HCT116 (cell line): ENCODE data around the gene TBC1D8. TPM values are rescaled to one million over a fixed set of nuclear protein-coding genes. Genes with fewer than 3 reads are reported as not detected.

ENCODE experiments used
- ATAC-seq: fragments of 200-7000 bp; cut with Tn5 transposase; 2 replicates; pipeline ENCODE4 v1.9.1; 2020; ENCODE audit warnings: mild to moderate bottlenecking, moderate library complexity
- BruUV-seq: library from RNA; stranded (reverse); fragments of 400-500 nt; replicated peaks from 2 replicates; lab custom pipeline; 2021; lab: Mats Ljungman, UMichigan
- CTCF ChIA-PET: fragments of 300-600 bp; sonication (Branson Sonifier 250); formaldehyde crosslinking; loops from one replicate; lab custom pipeline; 2021; ENCODE audit warnings: antibody characterized with exemption; lab: Charles Lee
- POLR2A ChIA-PET: fragments of 300-600, 350-600 bp; sonication (Branson Sonifier 250); formaldehyde crosslinking; loops from one replicate; lab custom pipeline; 2021; ENCODE audit warnings: antibody characterized with exemption; lab: Charles Lee
- RAD21 ChIA-PET, 2 experiments: fragments of 300-600 bp; sonication (Branson Sonifier 250); formaldehyde crosslinking; loops; one replicate each; lab custom pipeline; 2023; ENCODE audit warnings: low total read pairs in 2 of 2; ENCODE audit not compliant: uncharacterized antibody in 2 of 2, unreplicated experiment in 2 of 2, low non-redundant PET in 1 of 2; lab: Charles Lee
- DNase-seq: peaks from one replicate; pipeline ENCODE4 v3.0.0-alpha.2; 2010; ENCODE audit warnings: low read depth, low spot score
- H2AFZ ChIP-seq: fragments of 200-600 bp; shearing (Covaris generic), sonication (generic); 2 replicates; pipeline ENCODE4 v1.6.1; 2017; ENCODE audit warnings: low read depth, mixed run types, mixed read lengths, antibody characterized with exemption, low read length; ENCODE audit not compliant: poor library complexity, severe bottlenecking
- H3K27ac ChIP-seq: 2 replicates; pipeline ENCODE4 v1.5.1; 2012; ENCODE audit warnings: low read depth, low read length
- H3K27me3 ChIP-seq: fragments of 200-600 bp; sonication (generic); 2 replicates; pipeline ENCODE4 v1.6.1; 2016; ENCODE audit warnings: mixed run types, low read length, mixed read lengths; ENCODE audit not compliant: insufficient read depth
- H3K36me3 ChIP-seq, 2 experiments: fragments of 200-500 bp in 1 of 2; fragments of 200-600 bp in 1 of 2; sonication (Bioruptor generic) in 1 of 2; sonication (generic) in 1 of 2; 2 replicates each; pipeline versions ENCODE4 v1.5.1 to v1.6.1; 2014 to 2016; ENCODE audit warnings: low read length in 2 of 2, inconsistent platforms in 1 of 2, mixed read lengths in 1 of 2, mixed run types in 1 of 2; ENCODE audit not compliant: insufficient read depth in 2 of 2, control insufficient read depth in 1 of 2
- H3K4me1 ChIP-seq, 2 experiments: fragments of 200-600 bp in 1 of 2; sonication (generic) in 1 of 2; 2 replicates each; pipeline versions ENCODE4 v1.5.1 to v1.6.1; 2012 to 2017; ENCODE audit warnings: low read length in 2 of 2, inconsistent platforms in 1 of 2, mild to moderate bottlenecking in 1 of 2, mixed read lengths in 1 of 2, mixed run types in 1 of 2, moderate library complexity in 1 of 2; ENCODE audit not compliant: insufficient read depth in 2 of 2, control insufficient read depth in 1 of 2
- H3K4me2 ChIP-seq: fragments of 200-600 bp; sonication (generic); 2 replicates; pipeline ENCODE4 v1.6.1; 2017; ENCODE audit warnings: mixed run types, low read length, mixed read lengths
- H3K4me3 ChIP-seq, 2 experiments: fragments of 200-600 bp in 1 of 2; sonication (generic) in 1 of 2; replicated peaks in 1 of 2; 2 replicates each; pipeline ENCODE4 v1.5.1; 2011 to 2016; ENCODE audit warnings: low read length in 2 of 2, control low read depth in 1 of 2, low read depth in 1 of 2, mild to moderate bottlenecking in 1 of 2, mixed read lengths in 1 of 2, mixed run types in 1 of 2
- H3K79me2 ChIP-seq: fragments of 200-600 bp; sonication (generic); 2 replicates; pipeline ENCODE4 v1.6.1; 2017; ENCODE audit warnings: mild to moderate bottlenecking, mixed run types, low read length, moderate library complexity, mixed read lengths; ENCODE audit not compliant: insufficient read depth
- H3K9ac ChIP-seq: fragments of 200-600 bp; sonication (generic); 2 replicates; pipeline ENCODE4 v1.6.1; 2016; ENCODE audit warnings: low read length, mixed read lengths
- H3K9me2 ChIP-seq: fragments of 200-600 bp; sonication (generic), shearing (Covaris generic); 2 replicates; pipeline ENCODE4 v1.6.1; 2017; ENCODE audit warnings: mixed run types, mild to moderate bottlenecking, moderate library complexity; ENCODE audit not compliant: insufficient read depth
- H3K9me3 ChIP-seq, 2 experiments: fragments of 200-500 bp in 1 of 2; fragments of 200-600 bp in 1 of 2; sonication (Bioruptor generic) in 1 of 2; sonication (generic) in 1 of 2; 2 replicates each; pipeline ENCODE4 v1.6.1; 2014 to 2017; ENCODE audit warnings: low read length in 2 of 2, mixed read lengths in 2 of 2, inconsistent platforms in 1 of 2, low read depth in 1 of 2, mild to moderate bottlenecking in 1 of 2, mixed run types in 1 of 2, moderate library complexity in 1 of 2; ENCODE audit not compliant: control insufficient read depth in 1 of 2, insufficient read depth in 1 of 2
- H4K20me1 ChIP-seq: fragments of 200-600 bp; sonication (generic), shearing (Covaris generic); 2 replicates; pipeline ENCODE4 v1.6.1; 2017; ENCODE audit warnings: mixed run types, mild to moderate bottlenecking, moderate library complexity; ENCODE audit not compliant: insufficient read depth
- CBX3 ChIP-seq: IDR thresholded peaks from 2 replicates; pipeline ENCODE4 v1.6.1; 2012; ENCODE audit warnings: low read depth
- CEBPB ChIP-seq: IDR thresholded peaks from 2 replicates; pipeline ENCODE4 v1.6.1; 2012; ENCODE audit warnings: low read depth
- EGR1 ChIP-seq: IDR thresholded peaks from 2 replicates; pipeline ENCODE4 v1.6.1; 2012; ENCODE audit warnings: low read depth
- ELF1 ChIP-seq: IDR thresholded peaks from 2 replicates; pipeline ENCODE4 v1.6.1; 2012; ENCODE audit warnings: low read depth, borderline replicate concordance
- EZH2 ChIP-seq: fragments of 200-600 bp; sonication (generic); IDR thresholded peaks from 2 replicates; pipeline ENCODE4 v1.6.1; 2017; ENCODE audit warnings: antibody characterized with exemption, mixed run types
- EZH2phosphoT487 ChIP-seq: fragments of 200-600 bp; IDR thresholded peaks from 2 replicates; pipeline ENCODE4 v1.6.1; 2018; ENCODE audit warnings: antibody characterized with exemption, borderline replicate concordance
- FOSL1 ChIP-seq: IDR thresholded peaks from 2 replicates; pipeline ENCODE4 v1.6.1; 2012; ENCODE audit warnings: low read depth
- JUND ChIP-seq: IDR thresholded peaks from 2 replicates; pipeline ENCODE4 v1.6.1; 2012
- POLR2A ChIP-seq: IDR thresholded peaks from 2 replicates; pipeline ENCODE4 v1.7.0; 2011; ENCODE audit warnings: borderline replicate concordance; ENCODE audit not compliant: insufficient read depth, insufficient read length; ENCODE audit errors: extremely low read depth
- POLR2AphosphoS5 ChIP-seq: IDR thresholded peaks from 2 replicates; pipeline ENCODE4 v1.6.1; 2011; ENCODE audit warnings: mild to moderate bottlenecking, low read depth, low read length, moderate library complexity
- SIN3A ChIP-seq: IDR thresholded peaks from 2 replicates; pipeline ENCODE4 v1.6.1; 2012; ENCODE audit warnings: low read depth
- SP1 ChIP-seq: IDR thresholded peaks from 2 replicates; pipeline ENCODE4 v1.6.1; 2012; ENCODE audit warnings: low read depth
- SRF ChIP-seq: IDR thresholded peaks from 2 replicates; pipeline ENCODE4 v1.6.1; 2012; ENCODE audit warnings: low read depth
- TCF7L2 ChIP-seq: IDR thresholded peaks from 2 replicates; pipeline ENCODE4 v1.7.0; 2011; ENCODE audit warnings: borderline replicate concordance, inconsistent platforms; ENCODE audit not compliant: insufficient read depth, insufficient read length; ENCODE audit errors: extremely low read depth
- ZFX ChIP-seq: fragments of 450-650 bp; IDR thresholded peaks from 2 replicates; pipeline ENCODE4 v1.6.1; 2017
- ZNF274 ChIP-seq: fragments of 200-500 bp; sonication (Bioruptor generic); IDR thresholded peaks from 2 replicates; pipeline ENCODE4 v1.6.1; 2014; ENCODE audit warnings: mild to moderate bottlenecking, low read depth, low read length, inconsistent platforms
- intact Hi-C: fragments of 100-400 bp; cut with micrococcal nuclease; formaldehyde crosslinking; loops from 2 replicates; pipeline ENCODE4 v1.10.0; 2022
- total RNA-seq: library from RNA; stranded (reverse); gene quantifications from one replicate; pipeline ENCODE4 v1.2.1, GENCODE V29; 2021; ENCODE audit not compliant: unreplicated experiment

The TBC1D8 gene
- total RNA-seq, 1 experiment from 2014 or later, result 44.0 TPM

GRCh38 chr2:101083613-101084012, 67.6 kb downstream of the TBC1D8 start:
- CTCF ChIA-PET, result no interaction called here
- intact Hi-C loops, result no loop called here
- no TSS peak for BruUV-seq

GRCh38 chr2:101082998-101083397, 68.2 kb downstream of the TBC1D8 start:
- no peak for DNase-seq
- no peak overlapping the region for H3K27ac ChIP-seq
- no peak overlapping the region for H3K4me3 ChIP-seq
- intact Hi-C loops, result no loop called here
- no peak for ATAC-seq
- H3K4me2 ChIP-seq, result no peak overlapping the region
- H3K4me1 ChIP-seq, result no peaks in the 10 kb centered on the region; a peak in 1 of 4 replicates
- POLR2A ChIA-PET, result no interaction called here
- peaks cover 25% of the 10 kb centered on the region; the same call in 1 of the 2 replicates for H3K79me2 ChIP-seq
- no peak for TF ChIP-seq SRF
- no peak for TF ChIP-seq POLR2AphosphoS5
- TF ChIP-seq FOSL1, result no peak
- no peak for TF ChIP-seq CEBPB
- TF ChIP-seq ELF1, result no peak
- TF ChIP-seq POLR2A, result no peak
- no peak for TF ChIP-seq ZFX
- TF ChIP-seq CBX3, result no peak
- TF ChIP-seq ZNF274, result no peak
- TF ChIP-seq EZH2phosphoT487, result no peak
- TF ChIP-seq TCF7L2, result no peak
- no peak for TF ChIP-seq EGR1
- no TSS peak for BruUV-seq
- H4K20me1 ChIP-seq, result no peaks in the 10 kb centered on the region
- no peaks in the 10 kb centered on the region for H3K9me3 ChIP-seq
- H3K9me2 ChIP-seq, result no peaks in the 10 kb centered on the region
- H3K36me3 ChIP-seq, result no peaks in the 10 kb centered on the region
- no peaks in the 10 kb centered on the region for H3K27me3 ChIP-seq
- CTCF ChIA-PET, result no interaction called here
- no peak overlapping the region for H3K9ac ChIP-seq
- H2AFZ ChIP-seq, result no peak overlapping the region
- RAD21 ChIA-PET, result no interaction called here

More at GRCh38 chr2:101083613-101084012, 67.6 kb downstream of the TBC1D8 start:
- TF ChIP-seq JUND, result no peak
- no peak for TF ChIP-seq ZNF274
- TF ChIP-seq FOSL1, result no peak
- no peak for TF ChIP-seq EGR1
- TF ChIP-seq SIN3A, result no peak
- no peak for TF ChIP-seq EZH2
- no peak for TF ChIP-seq SP1
- Histone ChIP-seq H2AFZ (no peak overlapping the region), H3K27ac (no peak overlapping the region), H3K4me1 (no peaks in the 10 kb centered on the region; a peak in 1 of 4 replicates), H3K4me3 (no peak overlapping the region), H3K9me2 (no peaks in the 10 kb centered on the region), H3K9ac (no peak overlapping the region), H3K79me2 (peaks cover 21% of the 10 kb centered on the region; the same call in 1 of the 2 replicates), H3K9me3 (no peaks in the 10 kb centered on the region), H3K4me2 (no peak overlapping the region), H3K36me3 (no peaks in the 10 kb centered on the region), H3K27me3 (no peaks in the 10 kb centered on the region), H4K20me1 (no peaks in the 10 kb centered on the region)
- no peak for DNase-seq
- ChIA-PET POLR2A (no interaction called here), RAD21 (no interaction called here)
- ATAC-seq, result no peak
